K562 (cell line): ENCODE measurements around the gene CRELD2. TPM values are rescaled to one million over a fixed set of nuclear protein-coding genes. Genes with fewer than 3 reads are reported as not detected.

Source experiments
- ATAC-seq: fragments of 200-7000 bp; cut with Tn5 transposase; 3 replicates; pipeline ENCODE4 v1.9.1; 2020; ENCODE audit warnings: moderate library complexity
- BruUV-seq: library from RNA; stranded (reverse); fragments of 400-500 nt; replicated peaks from 2 replicates; lab custom pipeline; 2021; lab: Mats Ljungman, UMichigan
- CTCF ChIA-PET: fragments of 300-600 bp; formaldehyde crosslinking; extraction: SDS; loops from one replicate; lab custom pipeline; 2021; ENCODE audit warnings: low intra/inter-chr PET ratio; lab: Yijun Ruan, JAX
- POLR2A ChIA-PET: fragments of 300-600, 350-650 bp; sonication (Branson Sonifier 250); formaldehyde crosslinking; extraction: SDS; loops from one replicate; lab custom pipeline; 2021; ENCODE audit warnings: antibody characterized with exemption, inconsistent platforms; lab: Yijun Ruan, JAX
- DNase-seq, 4 experiments: peaks; one replicate each; pipeline versions ENCODE4 v3.0.0 to v3.0.0-alpha.2; 2011 to 2018; ENCODE audit warnings: low spot score in 3 of 4, mixed read lengths in 3 of 4; ENCODE audit errors: extremely low read depth in 1 of 4
- FAIRE-seq: peaks from 2 replicates; lab custom pipeline; 2011; peaks lifted over from hg19 to GRCh38; lab: Jason Lieb, UNC
- H2AFZ ChIP-seq: 2 replicates; pipeline ENCODE4 v1.6.0; 2011; ENCODE audit warnings: low read depth, low read length, control low read depth, inconsistent platforms
- H3K27ac ChIP-seq: fragments of 200-600 bp; 3 replicates; pipeline ENCODE4 v1.8.0; 2011; ENCODE audit warnings: low read depth, mild to moderate bottlenecking, control low read depth, inconsistent platforms, low read length, moderate library complexity, mixed read lengths; ENCODE audit errors: extremely low read depth
- H3K27me3 ChIP-seq, 2 experiments: fragments of 300-600 bp in 1 of 2; 2 replicates in 1 of 2; 3 replicates in 1 of 2; pipeline versions ENCODE4 v1.6.0 to v1.8.0; 2011; ENCODE audit warnings: inconsistent platforms in 2 of 2, low read length in 2 of 2, mild to moderate bottlenecking in 1 of 2, mixed read lengths in 1 of 2, moderate library complexity in 1 of 2; ENCODE audit not compliant: control insufficient read depth in 2 of 2, insufficient read depth in 2 of 2
- H3K36me3 ChIP-seq: fragments of 300-600 bp; 3 replicates; pipeline ENCODE4 v1.8.0; 2011; ENCODE audit warnings: mild to moderate bottlenecking, low read length, inconsistent platforms; ENCODE audit not compliant: control insufficient read depth, insufficient read depth
- H3K4me1 ChIP-seq, 2 experiments: fragments of 200-600 bp in 1 of 2; replicated peaks in 1 of 2; 2 replicates in 1 of 2; 3 replicates in 1 of 2; pipeline versions ENCODE4 v1.5.1 to v1.8.0; 2011; ENCODE audit warnings: inconsistent platforms in 2 of 2, low read length in 2 of 2, mild to moderate bottlenecking in 1 of 2, mixed read lengths in 1 of 2, moderate library complexity in 1 of 2; ENCODE audit not compliant: control insufficient read depth in 2 of 2, insufficient read depth in 2 of 2
- H3K4me2 ChIP-seq: 2 replicates; pipeline ENCODE4 v1.6.1; 2011; ENCODE audit warnings: low read length, control low read depth, inconsistent platforms, mixed read lengths; ENCODE audit not compliant: insufficient read depth
- H3K4me3 ChIP-seq: fragments of 200-600 bp; sonication (generic), shearing (Covaris generic); 2 replicates; pipeline ENCODE4 v1.5.1; 2016; ENCODE audit warnings: control low read depth, inconsistent platforms
- H3K79me2 ChIP-seq: fragments of 200-600 bp; 3 replicates; pipeline ENCODE4 v1.8.0; 2011; ENCODE audit warnings: low read length, inconsistent platforms; ENCODE audit not compliant: control insufficient read depth, insufficient read depth
- H3K9ac ChIP-seq, 2 experiments: 2 replicates each; pipeline versions ENCODE4 v1.6.0 to v1.6.1; 2011; ENCODE audit warnings: low read depth in 2 of 2, low read length in 2 of 2, control low read depth in 1 of 2, inconsistent platforms in 1 of 2, mild to moderate bottlenecking in 1 of 2, mixed read lengths in 1 of 2; ENCODE audit not compliant: insufficient read depth in 1 of 2
- H3K9me1 ChIP-seq: one replicate; pipeline ENCODE4 v1.6.0; 2011; ENCODE audit warnings: inconsistent platforms, mild to moderate bottlenecking, low read length, moderate library complexity; ENCODE audit not compliant: control insufficient read depth, insufficient read depth
- H3K9me3 ChIP-seq: replicated peaks from 2 replicates; pipeline ENCODE4 v1.5.1; 2011; ENCODE audit warnings: low read depth, low read length, inconsistent platforms; ENCODE audit not compliant: control insufficient read depth, insufficient read depth
- H4K20me1 ChIP-seq: replicated peaks from 2 replicates; pipeline ENCODE4 v1.6.1; 2011; ENCODE audit warnings: low read length, inconsistent platforms, mixed read lengths; ENCODE audit not compliant: control insufficient read depth, insufficient read depth
- HDAC8 ChIP-seq: fragments of 450-650 bp; IDR thresholded peaks from 2 replicates; pipeline ENCODE4 v1.6.1; 2016; ENCODE audit warnings: mild to moderate bottlenecking, missing genetic modification characterization, moderate library complexity, missing compliant biosample characterization
- KDM1A ChIP-seq, 2 experiments: fragments of 450-650 bp; IDR thresholded peaks; 2 replicates each; pipeline ENCODE4 v1.6.1; 2016; ENCODE audit warnings: mild to moderate bottlenecking in 2 of 2
- MEF2A ChIP-seq: IDR thresholded peaks from 2 replicates; pipeline ENCODE4 v1.6.1; 2011; ENCODE audit warnings: low read depth, mild to moderate bottlenecking, low read length, moderate library complexity; ENCODE audit not compliant: control insufficient read depth
- NRF1 ChIP-seq, 2 experiments: fragments of 450-650 bp; IDR thresholded peaks in 1 of 2; conservative IDR thresholded peaks in 1 of 2; 2 replicates each; pipeline ENCODE4 v1.6.1; 2014; ENCODE audit warnings: mild to moderate bottlenecking in 2 of 2
- POLR2AphosphoS5 ChIP-seq: IDR thresholded peaks from 2 replicates; pipeline ENCODE4 v1.6.1; 2011; ENCODE audit warnings: mild to moderate bottlenecking, low read depth, low read length, moderate library complexity; ENCODE audit not compliant: control insufficient read depth, insufficient read depth
- RBM25 ChIP-seq: fragments of 200-400 bp; formaldehyde crosslinking; IDR thresholded peaks from 2 replicates; pipeline ENCODE4 v1.6.1; 2018; ENCODE audit warnings: low read length, low read depth, moderate library complexity; ENCODE audit not compliant: severe bottlenecking
- SPI1 ChIP-seq: IDR thresholded peaks from 2 replicates; pipeline ENCODE4 v1.6.1; 2011; ENCODE audit warnings: low read depth, low read length, control low read depth, borderline replicate concordance
- SRF ChIP-seq, 2 experiments: fragments of 250-450, 450-650 bp in 1 of 2; sonication (Bioruptor Pico) in 1 of 2; sonication (generic) in 1 of 2; formaldehyde crosslinking; IDR thresholded peaks; 2 replicates each; pipeline versions ENCODE4 v1.5.0 to v1.5.1; 2020 to 2022; ENCODE audit warnings: mild to moderate bottlenecking in 1 of 2, missing genetic modification reagents in 1 of 2
- SRSF3 ChIP-seq: fragments of 200-400 bp; formaldehyde crosslinking; IDR thresholded peaks from 2 replicates; pipeline ENCODE4 v1.6.1; 2016; ENCODE audit warnings: mild to moderate bottlenecking, low read length, moderate library complexity; ENCODE audit not compliant: insufficient read depth
- YY1 ChIP-seq, 3 experiments: IDR thresholded peaks; 2 replicates each; pipeline ENCODE4 v1.6.1; 2011; ENCODE audit warnings: low read length in 2 of 3, mild to moderate bottlenecking in 2 of 3, moderate library complexity in 2 of 3, borderline replicate concordance in 1 of 3, control low read depth in 1 of 3, low read depth in 1 of 3; ENCODE audit not compliant: insufficient read depth in 3 of 3, insufficient replicate concordance in 2 of 3, control insufficient read depth in 1 of 3, insufficient read length in 1 of 3; ENCODE audit errors: extremely low read depth in 1 of 3
- ZNF589 ChIP-seq: fragments of 200-800 bp; sonication (Bioruptor generic); IDR thresholded peaks from 2 replicates; pipeline ENCODE4 v1.6.1; 2016; ENCODE audit warnings: low read depth, missing genetic modification characterization, missing compliant biosample characterization
- ZNF75A ChIP-seq: fragments of 450-650 bp; formaldehyde crosslinking; IDR thresholded peaks from 2 replicates; pipeline ENCODE4 v1.4.0; 2020; ENCODE audit warnings: mild to moderate bottlenecking
- ZNF76 ChIP-seq: fragments of 250-450 bp; sonication (Bioruptor Pico); IDR thresholded peaks from 2 replicates; pipeline ENCODE4 v1.4.0; 2020; ENCODE audit warnings: mild to moderate bottlenecking, moderate library complexity, borderline replicate concordance
- WGBS: fragments of 100-300 bp; shearing (Covaris generic); methylation state at CpG from one replicate; pipeline ENCODE4 v1.1.6; 2016; ENCODE audit warnings: low coverage, mixed read lengths; ENCODE audit not compliant: insufficient coverage; ENCODE audit errors: missing lambda C conversion rate; 5-methylcytosine and 5-hydroxymethylcytosine counted together
- in situ Hi-C: fragments of 300-500 bp; cut with MboI; formaldehyde crosslinking; loops from 4 replicates; pipeline ENCODE4 v1.15.0; 2018; ENCODE audit warnings: inconsistent platforms, mixed read lengths
- intact Hi-C: fragments of 100-400 bp; cut with micrococcal nuclease; formaldehyde crosslinking; loops from 2 replicates; pipeline ENCODE4 v1.14.2; 2022
- polyA plus RNA-seq, 8 experiments: library from polyadenylated mRNA; depleted of rRNA in 4 of 8; stranded (reverse) in 5 of 8; unstranded in 3 of 8; fragments of >200 nt; fragmentation: Nextera tagmentation in 2 of 8; fragmentation: Illumina TruSeq in 1 of 8; extraction: Ambion mirVana in 2 of 8; extraction: Trizol in 1 of 8; gene quantifications; 2 replicates each; pipeline versions ENCODE4 v1.2.1 to v1.2.3, GENCODE V29; 2011 to 2014; ENCODE audit warnings: inconsistent platforms in 1 of 8, missing spikeins in 1 of 8
- total RNA-seq, 7 experiments: library from RNA; depleted of rRNA in 6 of 7; stranded (reverse); fragments of >200 nt in 6 of 7; fragmentation: Illumina TruSeq in 2 of 7; extraction: Trizol in 2 of 7; gene quantifications; 2 replicates each; pipeline versions ENCODE4 v1.2.1 to v1.2.3, GENCODE V29; 2011 to 2021; ENCODE audit warnings: low replicate concordance in 1 of 7
- TF ChIP-seq, protein P1 (sequence below): fragments of 450-650 bp; IDR thresholded peaks from 2 replicates; pipeline ENCODE4 v1.6.1; 2018; ENCODE audit not compliant: partially characterized antibody
- TF ChIP-seq, protein P2 (sequence below): fragments of 250-450 bp; sonication (Bioruptor Pico); IDR thresholded peaks from 2 replicates; pipeline ENCODE4 v1.4.0; 2020

The CRELD2 gene
- total and polyA plus RNA-seq, 9 of the 15 experiments (the other 6 are each of a cell fraction or from before 2014, with no cell fraction given): 0.96 to 25.3 (median 8.8) TPM

DNA sequence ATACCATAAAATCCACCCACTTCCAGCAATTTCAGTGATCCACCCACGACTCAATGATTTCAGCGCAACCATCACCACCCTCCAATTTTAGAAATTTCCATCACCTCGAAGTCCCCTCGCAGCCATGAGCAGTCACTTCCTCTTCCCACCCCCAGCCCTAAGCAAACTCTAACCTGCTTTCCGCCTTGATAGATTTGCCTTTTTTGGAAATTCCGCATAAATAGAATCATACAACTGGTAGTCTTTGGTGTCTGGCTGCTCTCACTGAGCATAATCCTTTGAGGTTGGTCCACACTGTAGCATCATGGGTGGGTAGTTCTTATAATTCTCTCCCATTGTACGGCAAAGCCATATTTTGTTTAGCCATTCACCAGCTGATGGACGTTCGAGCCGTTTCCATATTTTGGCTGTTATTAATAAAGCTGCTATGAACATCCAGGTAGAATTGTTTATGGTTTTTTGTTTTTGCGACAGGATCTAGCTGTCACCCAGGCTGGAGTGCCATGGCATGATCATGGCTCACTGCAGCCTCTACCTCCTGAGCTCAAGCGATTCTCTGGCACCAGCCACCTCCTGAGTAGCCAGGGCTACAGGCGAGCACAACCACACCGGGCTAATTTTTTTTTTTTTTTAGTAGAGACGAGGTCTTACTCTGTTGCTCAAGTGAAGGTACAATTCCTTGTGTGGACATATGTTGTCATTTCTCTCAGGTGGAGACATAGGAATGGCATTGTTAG, 58.2 kb downstream of the CRELD2 start:
- in situ Hi-C loops (no loop called here), intact Hi-C loops (no loop called here)
- Histone ChIP-seq H3K27me3 (no peaks in the 10 kb centered on the region; a peak in 1 of 5 replicates), H3K36me3 (no peaks in the 10 kb centered on the region), H4K20me1 (no peaks in the 10 kb centered on the region), H3K9me3 (no peaks in the 10 kb centered on the region), H3K27ac (peak overlapping the region; percentile 78; the same call in 1 of the 3 replicates), H3K9ac (no peak overlapping the region), H3K4me3 (no peak overlapping the region), H3K9me1 (no peaks in the 10 kb centered on the region), H3K79me2 (peaks cover 5% of the 10 kb centered on the region; the same call in 2 of the 3 replicates), H3K4me2 (no peak overlapping the region; the same call in 1 of the 2 replicates), H3K4me1 (peaks cover 7 to 29% of the 10 kb centered on the region in 2 experiments), H2AFZ (peak overlapping the region; percentile 50; the same call in 1 of the 2 replicates)
- BruUV-seq: no TSS peak
- ATAC-seq (peak; percentile 20), DNase-seq (peak in 2 of 4 experiments; percentile 14 to 46), FAIRE-seq (peak; percentile 80)
- WGBS: 20% methylated on average over 12 of the region's 15 CpGs
- POLR2A ChIA-PET: interaction anchor here (0.6 to 0.7 kb wide), 4 partner anchors 14 to 43 kb away, joined by 3 read pairs; no protein-coding TSS in a partner anchor
- CTCF ChIA-PET: no interaction called here
- TF ChIP-seq RBM25 (no peak), ZNF76 (CRISPR knock-in tag) (no peak), MEF2A (peak; percentile 43; the same call in 1 of the 2 replicates), SPI1 (peak; percentile 92), HDAC8 (tag) (no peak), SRSF3 (no peak), YY1 (IDR thresholded peaks at IDR 0.05; ENCODE audit: borderline replicate concordance in 1 of 3, control insufficient read depth in 1 of 3, extremely low read depth in 1 of 3, insufficient read depth in 3 of 3, insufficient read length in 1 of 3, insufficient replicate concordance in 2 of 3, low read depth in 1 of 3, low read length in 2 of 3) (peak in 1 of 3 experiments; percentile 21), ZNF75A (CRISPR knock-in tag) (no peak), SRF (CRISPR knock-in tag; IDR thresholded peaks at IDR 0.05) (peak in 1 of 2 experiments; percentile 92; a peak in 2 of 4 replicates), ZNF589 (CRISPR knock-in tag) (no peak), POLR2AphosphoS5 (no peak), NRF1 (conservative IDR thresholded peaks at IDR 0.05 in 1 of 2, IDR thresholded peaks at IDR 0.05 in 1 of 2) (no peak), KDM1A (IDR thresholded peaks at IDR 0.05) (peak; percentile 37 to 48; a peak in 2 of 4 replicates)
- TF ChIP-seq, protein P1, sequence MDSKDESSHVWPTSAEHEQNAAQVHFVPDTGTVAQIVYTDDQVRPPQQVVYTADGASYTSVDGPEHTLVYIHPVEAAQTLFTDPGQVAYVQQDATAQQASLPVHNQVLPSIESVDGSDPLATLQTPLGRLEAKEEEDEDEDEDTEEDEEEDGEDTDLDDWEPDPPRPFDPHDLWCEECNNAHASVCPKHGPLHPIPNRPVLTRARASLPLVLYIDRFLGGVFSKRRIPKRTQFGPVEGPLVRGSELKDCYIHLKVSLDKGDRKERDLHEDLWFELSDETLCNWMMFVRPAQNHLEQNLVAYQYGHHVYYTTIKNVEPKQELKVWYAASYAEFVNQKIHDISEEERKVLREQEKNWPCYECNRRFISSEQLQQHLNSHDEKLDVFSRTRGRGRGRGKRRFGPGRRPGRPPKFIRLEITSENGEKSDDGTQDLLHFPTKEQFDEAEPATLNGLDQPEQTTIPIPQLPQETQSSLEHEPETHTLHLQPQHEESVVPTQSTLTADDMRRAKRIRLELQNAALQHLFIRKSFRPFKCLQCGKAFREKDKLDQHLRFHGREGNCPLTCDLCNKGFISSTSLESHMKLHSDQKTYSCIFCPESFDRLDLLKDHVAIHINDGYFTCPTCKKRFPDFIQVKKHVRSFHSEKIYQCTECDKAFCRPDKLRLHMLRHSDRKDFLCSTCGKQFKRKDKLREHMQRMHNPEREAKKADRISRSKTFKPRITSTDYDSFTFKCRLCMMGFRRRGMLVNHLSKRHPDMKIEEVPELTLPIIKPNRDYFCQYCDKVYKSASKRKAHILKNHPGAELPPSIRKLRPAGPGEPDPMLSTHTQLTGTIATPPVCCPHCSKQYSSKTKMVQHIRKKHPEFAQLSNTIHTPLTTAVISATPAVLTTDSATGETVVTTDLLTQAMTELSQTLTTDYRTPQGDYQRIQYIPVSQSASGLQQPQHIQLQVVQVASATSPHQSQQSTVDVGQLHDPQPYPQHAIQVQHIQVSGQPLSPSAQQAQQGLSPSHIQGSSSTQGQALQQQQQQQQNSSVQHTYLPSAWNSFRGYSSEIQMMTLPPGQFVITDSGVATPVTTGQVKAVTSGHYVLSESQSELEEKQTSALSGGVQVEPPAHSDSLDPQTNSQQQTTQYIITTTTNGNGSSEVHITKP: peak; percentile 40
- TF ChIP-seq, protein P2, sequence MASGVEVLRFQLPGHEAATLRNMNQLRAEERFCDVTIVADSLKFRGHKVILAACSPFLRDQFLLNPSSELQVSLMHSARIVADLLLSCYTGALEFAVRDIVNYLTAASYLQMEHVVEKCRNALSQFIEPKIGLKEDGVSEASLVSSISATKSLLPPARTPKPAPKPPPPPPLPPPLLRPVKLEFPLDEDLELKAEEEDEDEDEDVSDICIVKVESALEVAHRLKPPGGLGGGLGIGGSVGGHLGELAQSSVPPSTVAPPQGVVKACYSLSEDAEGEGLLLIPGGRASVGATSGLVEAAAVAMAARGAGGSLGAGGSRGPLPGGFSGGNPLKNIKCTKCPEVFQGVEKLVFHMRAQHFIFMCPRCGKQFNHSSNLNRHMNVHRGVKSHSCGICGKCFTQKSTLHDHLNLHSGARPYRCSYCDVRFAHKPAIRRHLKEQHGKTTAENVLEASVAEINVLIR (CRISPR knock-in tag): no peak
